Hindlimb muscle (tissue), 1 donor: ENCODE measurements around the gene EFCAB5. TPM values are rescaled to one million over a fixed set of nuclear protein-coding genes. Genes with fewer than 3 reads are reported as not detected.
A peak's percentile ranks its signal among the peaks of the same experiment; 100 is the strongest.
"Not testable (repeated sequence)": the region's sequence is repeated elsewhere in the genome, so short reads cannot be mapped to it uniquely, and the experiment has no call there.

Experiments
- DNase-seq: peaks from one replicate; pipeline ENCODE4 v3.0.0-alpha.2; 2013
- polyA plus RNA-seq: library from polyadenylated mRNA; unstranded; fragments of 120-200 nt; gene quantifications from one replicate; pipeline ENCODE4 v1.2.1, GENCODE V29; 2013; ENCODE audit not compliant: insufficient read length

The EFCAB5 gene
- polyA plus RNA-seq, 1 donor: 1.1 TPM

- DNase-seq: no peak
Observed at GRCh38 chr17:30101686-30102390, 160.4 kb downstream of the EFCAB5 start.

GRCh38 chr17:30103921-30104320 is 162.5 kb downstream of the EFCAB5 start:
- DNase-seq: no peak

GRCh38 chr17:30104575-30105339 is 163.3 kb downstream of the EFCAB5 start:
- DNase-seq: peak; percentile 84

- DNase-seq: no peak
Observed at GRCh38 chr17:30112794-30113193, 171.4 kb downstream of the EFCAB5 start.

- no peak for DNase-seq
Observed at GRCh38 chr17:30113213-30113612, 171.8 kb downstream of the EFCAB5 start.

- DNase-seq: no peak
Observed at GRCh38 chr17:30116345-30116660, 174.9 kb downstream of the EFCAB5 start.

GRCh38 chr17:30116661-30117551 is 175.5 kb downstream of the EFCAB5 start, which contains the start of gene NSRP1:
NSRP1 (plus strand) TSS chr17:30116816; CDS start chr17:30116844, 28 bp downstream.
- DNase-seq: peak; percentile 98

- peak; percentile 10 for DNase-seq
Observed at GRCh38 chr17:30117675-30118081, 176.2 kb downstream of the EFCAB5 start.

GRCh38 chr17:30118635-30119034 is 177.2 kb downstream of the EFCAB5 start:
- DNase-seq: not testable (repeated sequence)

GRCh38 chr17:30124273-30124796 is 182.9 kb downstream of the EFCAB5 start:
- no peak for DNase-seq

- DNase-seq: no peak
Observed at GRCh38 chr17:30130121-30130520, 188.7 kb downstream of the EFCAB5 start.

- DNase-seq: no peak
Observed at GRCh38 chr17:30132615-30133014, 191.2 kb downstream of the EFCAB5 start.

GRCh38 chr17:30133197-30133596 is 191.8 kb downstream of the EFCAB5 start:
- no peak for DNase-seq

- DNase-seq: no peak
Observed at GRCh38 chr17:30134551-30134950, 193.1 kb downstream of the EFCAB5 start.

GRCh38 chr17:30137158-30137557 is 195.7 kb downstream of the EFCAB5 start:
- no peak for DNase-seq

GRCh38 chr17:30147860-30148259 is 206.4 kb downstream of the EFCAB5 start:
- not testable (repeated sequence) for DNase-seq

- DNase-seq: no peak
Observed at GRCh38 chr17:30148376-30148775, 206.9 kb downstream of the EFCAB5 start.

GRCh38 chr17:30151471-30151870 is 210.0 kb downstream of the EFCAB5 start:
- no peak for DNase-seq

- DNase-seq: no peak
Observed at GRCh38 chr17:30153463-30153862, 212.0 kb downstream of the EFCAB5 start.

GRCh38 chr17:30155389-30155788 is 214.0 kb downstream of the EFCAB5 start:
- DNase-seq: no peak
